Activated naive CD4-positive, alpha-beta T cell treated with anti-CD3 and anti-CD28 coated beads, Interleukin-2, amount 10 ng/mL, durations not matched to agents 7 days and 5 days (primary cell): ENCODE measurements around the gene MROH7.
"Not testable (repeated sequence)": the region's sequence is repeated elsewhere in the genome, so short reads cannot be mapped to it uniquely, and the experiment has no call there.

Experiments
- CTCF ChIA-PET: fragments of 350-600 bp; sonication (Branson Sonifier 250); formaldehyde crosslinking; loops from one replicate; lab custom pipeline; 2021; ENCODE audit warnings: antibody characterized with exemption; lab: Charles Lee
- DNase-seq: peaks from one replicate; pipeline ENCODE4 v3.0.0-alpha.2; 2020
- H3K27ac Mint-ChIP-seq: one replicate; pipeline ENCODE4 v1.8.0; 2021; ENCODE audit warnings: mild to moderate bottlenecking, moderate library complexity, mixed read lengths
- H3K27me3 Mint-ChIP-seq: one replicate; pipeline ENCODE4 v1.8.0; 2021; ENCODE audit warnings: mild to moderate bottlenecking, mixed read lengths
- H3K36me3 Mint-ChIP-seq: one replicate; pipeline ENCODE4 v1.8.0; 2021; ENCODE audit warnings: mixed read lengths
- H3K4me1 Mint-ChIP-seq: one replicate; pipeline ENCODE4 v1.8.0; 2021; ENCODE audit warnings: mixed read lengths
- H3K4me3 Mint-ChIP-seq: one replicate; pipeline ENCODE4 v1.8.0; 2021; ENCODE audit warnings: mild to moderate bottlenecking, moderate library complexity, mixed read lengths
- H3K9me3 Mint-ChIP-seq: one replicate; pipeline ENCODE4 v1.8.0; 2021; ENCODE audit warnings: mixed read lengths

The MROH7 gene

DNA sequence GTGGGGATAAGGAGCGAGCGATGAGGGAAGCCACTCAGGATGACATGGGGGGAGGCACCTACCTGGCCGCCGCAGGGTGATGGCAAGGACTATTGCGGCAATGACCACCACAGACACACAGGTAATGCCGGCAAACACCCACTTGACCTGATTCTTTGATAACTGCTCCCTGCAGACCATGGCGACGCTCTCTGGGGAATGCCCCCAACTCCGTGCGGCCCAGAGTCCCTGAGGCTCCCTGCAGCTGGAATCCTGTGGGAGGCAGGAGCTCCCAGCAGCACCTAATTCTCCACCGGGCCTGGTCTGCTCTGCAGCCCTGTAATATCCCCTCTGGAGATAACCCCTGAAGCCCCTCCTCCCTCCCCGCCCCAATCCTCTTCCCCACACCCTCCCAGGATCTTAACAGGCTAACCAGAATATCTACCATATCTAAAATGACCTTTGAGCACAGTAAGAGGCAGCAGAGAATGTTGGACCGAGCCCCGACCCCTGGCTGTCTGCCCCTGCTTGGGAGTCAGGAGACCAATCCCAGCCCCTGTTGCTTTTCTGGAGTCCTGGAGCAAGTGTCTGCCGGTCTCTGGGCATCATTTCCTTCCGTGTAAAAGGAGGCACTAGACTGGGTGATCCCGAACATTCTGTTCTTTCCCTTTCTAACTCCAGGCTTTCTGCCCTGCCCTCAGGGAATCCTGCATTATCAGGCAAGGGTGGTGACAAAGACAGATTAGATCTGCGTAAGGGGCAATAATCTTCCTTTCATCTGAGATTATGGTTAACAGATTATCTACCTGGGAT, 18.2 kb upstream of the MROH7 start, which contains the start of gene FAM151A:
FAM151A (minus strand) TSS at position 310 of the 792 bp plus-strand sequence; CDS start at position 180, 130 bp downstream.
- CTCF ChIA-PET = no interaction called here

DNA sequence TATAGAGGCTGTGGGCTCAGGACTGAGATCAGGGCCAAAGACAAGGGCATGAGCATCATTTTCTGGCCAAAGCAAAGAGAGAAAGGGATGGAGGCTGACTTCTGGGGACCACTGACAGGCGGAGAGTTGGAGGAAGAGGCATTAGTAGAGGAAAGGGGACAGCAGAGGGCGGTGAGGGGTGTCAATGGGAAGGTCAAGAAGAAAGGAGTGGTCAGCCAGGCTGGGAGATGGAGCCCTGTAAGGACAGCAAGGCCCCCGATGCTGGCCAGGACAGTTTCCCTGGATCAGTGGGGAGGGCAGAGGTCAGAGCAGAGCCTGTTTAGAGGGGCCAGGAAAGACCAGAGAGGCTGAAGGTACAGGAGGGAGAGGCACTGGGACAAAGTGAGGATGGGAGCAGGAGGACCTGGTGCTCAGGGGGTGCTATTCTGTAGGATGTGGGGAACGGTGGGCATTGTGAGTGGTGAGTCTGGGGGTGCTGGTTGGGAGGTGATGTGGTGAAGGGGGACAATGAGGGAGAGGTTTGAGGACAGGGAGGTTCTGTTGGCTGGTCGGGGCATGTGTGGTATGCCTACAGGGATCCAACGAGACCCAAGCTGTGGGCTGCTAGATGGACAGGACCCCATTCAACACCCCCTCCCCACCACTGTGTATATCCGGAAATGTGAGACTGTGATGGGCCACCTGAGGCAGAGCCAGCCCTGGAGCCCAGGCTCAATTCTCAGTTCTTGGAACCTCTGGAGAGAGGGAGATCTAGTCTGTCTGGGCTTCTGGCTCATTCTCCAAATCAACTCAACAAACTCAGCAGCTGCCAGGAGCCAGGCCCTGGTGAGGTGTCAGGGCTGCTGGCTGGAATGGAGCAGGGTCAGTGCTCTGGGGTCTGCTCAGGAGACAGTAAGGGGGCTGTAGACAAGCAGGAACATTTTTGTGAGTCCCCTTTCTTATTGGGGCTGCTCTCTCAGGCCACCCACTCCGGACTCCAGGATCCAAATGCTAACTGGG, 16.8 kb upstream of the MROH7 start:
- peaks cover 14% of the 10 kb centered on the region for H3K27me3 Mint-ChIP-seq

More for the DNA sequence above, 18.2 kb upstream of the MROH7 start, which contains the start of gene FAM151A:
- H3K4me1 Mint-ChIP-seq = no peaks in the 10 kb centered on the region
- no peaks in the 10 kb centered on the region for H3K36me3 Mint-ChIP-seq
- no peak within 1 kb of the TSS for H3K4me3 Mint-ChIP-seq
- DNase-seq = no peak
- no peaks in the 10 kb centered on the region for H3K9me3 Mint-ChIP-seq
- peaks cover 16% of the 10 kb centered on the region for H3K27me3 Mint-ChIP-seq
- no peak within 1 kb of the TSS for H3K27ac Mint-ChIP-seq

DNA sequence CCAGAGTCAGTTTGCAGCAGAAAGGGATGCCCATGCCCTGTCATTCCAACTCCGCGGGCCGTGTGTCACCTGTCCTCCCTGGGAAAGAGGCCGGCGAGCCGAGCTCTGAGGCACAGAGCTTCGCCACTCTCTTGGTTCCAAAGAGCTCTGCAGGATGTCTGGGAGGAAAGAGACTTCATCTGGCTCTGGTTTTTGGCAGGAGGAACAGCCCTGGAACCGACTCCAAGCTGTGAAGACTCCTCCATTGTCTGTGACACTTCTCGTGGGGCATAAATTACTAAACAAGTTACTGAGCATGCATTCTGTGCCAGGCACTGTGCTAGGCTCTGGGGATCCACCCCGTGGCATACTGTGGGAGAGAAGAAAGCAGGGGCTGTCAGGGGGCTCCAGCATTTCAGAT, 14.4 kb upstream of the MROH7 start:
- H3K36me3 Mint-ChIP-seq = no peaks in the 10 kb centered on the region
- H3K27me3 Mint-ChIP-seq = peaks cover 18% of the 10 kb centered on the region
- H3K4me1 Mint-ChIP-seq = no peaks in the 10 kb centered on the region
- DNase-seq = no peak
- CTCF ChIA-PET = no interaction called here
- H3K9me3 Mint-ChIP-seq = no peaks in the 10 kb centered on the region
- no peak overlapping the region for H3K27ac Mint-ChIP-seq
- no peak overlapping the region for H3K4me3 Mint-ChIP-seq

More for the DNA sequence above, 16.8 kb upstream of the MROH7 start:
- Mint-ChIP-seq H3K9me3 (no peaks in the 10 kb centered on the region), H3K4me3 (no peak overlapping the region), H3K4me1 (no peaks in the 10 kb centered on the region), H3K27ac (no peak overlapping the region), H3K36me3 (no peaks in the 10 kb centered on the region)
- CTCF ChIA-PET = no interaction called here
- no peak for DNase-seq

DNA sequence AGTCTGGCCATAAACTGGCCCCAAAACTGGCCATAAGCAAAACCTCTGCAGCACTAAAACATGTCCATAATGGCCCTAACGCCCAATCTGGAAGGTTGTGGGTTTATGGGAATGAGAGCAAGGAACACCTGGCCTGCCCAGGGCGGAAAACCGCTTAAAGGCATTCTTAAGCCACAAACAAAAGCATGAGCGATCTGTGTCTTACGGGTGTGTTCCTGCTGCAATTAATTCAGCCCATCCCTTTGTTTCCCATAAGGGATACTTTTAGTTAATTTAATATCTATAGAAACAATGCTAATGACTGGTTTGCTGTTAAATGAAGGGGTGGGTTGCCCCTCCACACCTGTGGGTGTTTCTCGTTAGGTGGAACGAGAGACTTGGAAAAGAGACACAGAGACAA, 5.8 kb upstream of the MROH7 start:
- DNase-seq, H3K27ac Mint-ChIP-seq, H3K4me1 Mint-ChIP-seq, CTCF ChIA-PET, H3K9me3 Mint-ChIP-seq, H3K4me3 Mint-ChIP-seq, H3K36me3 Mint-ChIP-seq: not testable (repeated sequence)
- peaks cover 24% of the 10 kb centered on the region for H3K27me3 Mint-ChIP-seq

DNA sequence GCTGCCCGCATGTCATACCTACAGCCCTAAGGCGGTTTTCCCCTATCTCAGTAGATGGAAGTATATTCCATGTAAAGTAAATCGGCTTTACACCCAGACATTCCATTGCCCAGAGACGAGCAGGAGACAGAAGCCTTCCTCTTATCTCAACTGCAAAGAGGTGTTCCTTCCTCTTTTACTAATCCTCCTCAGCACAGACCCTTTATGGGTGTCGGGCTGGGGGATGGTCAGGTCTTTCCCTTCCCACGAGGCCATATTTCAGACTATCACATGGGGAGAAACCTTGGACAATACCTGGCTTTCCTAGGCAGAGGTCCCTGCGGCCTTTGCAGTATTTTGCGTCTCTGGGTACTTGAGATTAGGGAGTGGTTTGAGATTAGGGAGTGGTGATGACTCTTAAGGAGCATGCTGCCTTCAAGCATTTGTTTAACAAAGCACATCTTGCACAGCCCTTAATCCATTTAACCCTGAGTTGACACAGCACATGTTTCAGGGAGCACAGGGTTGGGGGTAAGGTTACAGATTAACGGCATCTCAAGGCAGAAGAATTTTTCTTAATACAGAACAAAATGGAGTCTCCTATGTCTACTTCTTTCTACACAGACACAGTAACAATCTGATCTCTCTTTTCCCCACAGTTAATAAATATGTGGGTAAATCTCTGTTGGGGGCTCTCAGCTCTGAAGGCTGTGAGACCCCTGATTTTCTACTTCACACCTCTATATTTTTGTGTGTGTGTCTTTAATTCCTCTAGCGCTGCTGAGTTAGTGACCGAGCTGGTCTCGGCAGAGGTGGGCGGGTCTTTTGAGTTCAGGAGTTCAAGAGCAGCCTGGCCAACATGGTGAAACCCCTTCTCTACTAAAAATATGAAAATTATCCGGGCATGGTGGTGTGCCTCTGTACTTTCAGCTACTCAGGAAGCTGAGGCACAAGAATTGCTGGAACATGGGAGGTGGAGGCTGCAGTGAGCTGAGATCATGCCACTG, 4.8 kb upstream of the MROH7 start:
- CTCF ChIA-PET, H3K27ac Mint-ChIP-seq, H3K4me3 Mint-ChIP-seq: not testable (repeated sequence)

DNA sequence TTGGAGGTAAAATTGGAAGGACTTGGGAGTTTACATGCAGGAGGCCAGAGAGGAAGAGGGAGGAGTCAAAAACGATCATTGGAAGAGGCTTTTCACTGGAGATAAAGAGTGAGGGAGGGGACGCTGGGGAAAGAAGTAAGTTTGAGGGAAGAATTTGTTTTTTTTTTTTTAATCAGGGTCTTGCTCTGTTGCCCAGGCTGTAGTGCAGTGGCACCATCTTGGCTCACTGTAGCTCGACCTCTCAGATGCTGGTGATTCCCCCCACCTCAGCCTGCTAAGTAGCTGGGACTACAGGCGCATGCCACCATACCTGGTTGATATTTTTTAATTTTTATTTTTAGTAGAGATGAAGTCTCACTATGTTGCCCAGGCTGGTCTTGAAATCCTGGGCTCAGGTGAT, 1.2 kb upstream of the MROH7 start:
- Mint-ChIP-seq H3K36me3 (no peaks in the 10 kb centered on the region), H3K27me3 (peaks cover 20% of the 10 kb centered on the region), H3K4me1 (no peaks in the 10 kb centered on the region), H3K9me3 (peaks cover 7% of the 10 kb centered on the region), H3K4me3 (no peak overlapping the region), H3K27ac (no peak overlapping the region)
- no peak for DNase-seq
- CTCF ChIA-PET = no interaction called here

More for the DNA sequence above, 4.8 kb upstream of the MROH7 start:
- not testable (repeated sequence) for H3K9me3 Mint-ChIP-seq, DNase-seq, H3K4me1 Mint-ChIP-seq, H3K36me3 Mint-ChIP-seq
- H3K27me3 Mint-ChIP-seq = peaks cover 24% of the 10 kb centered on the region

DNA sequence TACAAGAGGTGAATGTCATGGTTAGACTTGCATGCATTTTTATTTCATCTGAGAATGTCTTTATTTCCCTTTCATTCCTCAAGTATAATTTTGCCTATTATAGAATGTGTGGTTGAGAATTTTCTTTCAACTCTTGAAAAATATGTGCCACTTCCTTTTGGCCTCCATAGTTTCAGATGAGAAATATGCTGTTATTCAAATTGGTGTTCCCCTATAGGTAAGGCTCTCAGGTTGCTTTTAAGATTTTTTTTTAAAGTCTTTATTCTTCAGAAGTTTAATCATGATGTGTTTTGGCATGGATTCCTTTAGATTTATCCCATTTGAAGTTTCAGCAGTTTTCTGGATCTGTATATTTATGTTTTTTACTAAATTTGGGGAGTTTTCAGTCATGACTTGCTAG, 2.1 kb downstream of the MROH7 start:
- DNase-seq = no peak
- CTCF ChIA-PET = no interaction called here
- Mint-ChIP-seq H3K9me3 (peaks cover 7% of the 10 kb centered on the region), H3K4me3 (no peak overlapping the region), H3K4me1 (no peaks in the 10 kb centered on the region), H3K36me3 (no peaks in the 10 kb centered on the region), H3K27me3 (peaks cover 13% of the 10 kb centered on the region), H3K27ac (no peak overlapping the region)

GRCh38 chr1:54645806-54646676, 4.5 kb downstream of the MROH7 start:
- CTCF ChIA-PET = no interaction called here
- Mint-ChIP-seq H3K4me1 (no peaks in the 10 kb centered on the region), H3K27me3 (peaks cover 20% of the 10 kb centered on the region), H3K27ac (no peak overlapping the region), H3K4me3 (no peak overlapping the region), H3K9me3 (peaks cover 7% of the 10 kb centered on the region), H3K36me3 (no peaks in the 10 kb centered on the region)
- DNase-seq = no peak

- Mint-ChIP-seq H3K4me1 (no peaks in the 10 kb centered on the region), H3K4me3 (no peak overlapping the region), H3K36me3 (no peaks in the 10 kb centered on the region), H3K9me3 (no peaks in the 10 kb centered on the region), H3K27ac (no peak overlapping the region), H3K27me3 (peaks cover 28% of the 10 kb centered on the region)
- CTCF ChIA-PET = no interaction called here
- DNase-seq = no peak
Observed at GRCh38 chr1:54649130-54649898, 7.7 kb downstream of the MROH7 start.

DNA sequence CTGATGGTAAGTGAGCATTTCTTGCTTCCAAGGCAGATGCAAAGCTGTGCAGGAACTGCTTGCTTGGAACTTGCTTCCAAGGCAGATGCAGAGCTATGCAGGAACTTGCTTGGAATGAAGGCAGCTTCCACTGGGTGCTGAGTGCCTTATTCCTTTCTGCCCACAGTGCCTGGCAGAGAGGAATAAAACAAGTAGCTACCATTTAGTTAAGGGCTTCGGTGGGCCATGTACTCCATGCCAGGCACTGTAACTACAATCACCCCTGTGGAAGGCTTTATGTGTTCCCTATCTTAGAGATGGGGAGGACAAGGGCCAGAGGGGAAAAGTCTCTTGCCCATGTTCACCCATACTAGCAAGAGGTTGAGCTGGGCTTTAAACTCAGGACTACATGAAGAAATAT, 8.3 kb downstream of the MROH7 start:
- Mint-ChIP-seq H3K36me3 (no peaks in the 10 kb centered on the region), H3K4me3 (no peak overlapping the region), H3K4me1 (no peaks in the 10 kb centered on the region), H3K9me3 (no peaks in the 10 kb centered on the region), H3K27me3 (peaks cover 28% of the 10 kb centered on the region), H3K27ac (no peak overlapping the region)
- no peak for DNase-seq
- CTCF ChIA-PET = no interaction called here

GRCh38 chr1:54650417-54650816, 8.8 kb downstream of the MROH7 start:
- DNase-seq = no peak
- no peak overlapping the region for H3K27ac Mint-ChIP-seq
- H3K36me3 Mint-ChIP-seq = no peaks in the 10 kb centered on the region
- peaks cover 28% of the 10 kb centered on the region for H3K27me3 Mint-ChIP-seq
- H3K4me1 Mint-ChIP-seq = no peaks in the 10 kb centered on the region
- H3K4me3 Mint-ChIP-seq = no peak overlapping the region
- CTCF ChIA-PET = no interaction called here
- H3K9me3 Mint-ChIP-seq = no peaks in the 10 kb centered on the region

DNA sequence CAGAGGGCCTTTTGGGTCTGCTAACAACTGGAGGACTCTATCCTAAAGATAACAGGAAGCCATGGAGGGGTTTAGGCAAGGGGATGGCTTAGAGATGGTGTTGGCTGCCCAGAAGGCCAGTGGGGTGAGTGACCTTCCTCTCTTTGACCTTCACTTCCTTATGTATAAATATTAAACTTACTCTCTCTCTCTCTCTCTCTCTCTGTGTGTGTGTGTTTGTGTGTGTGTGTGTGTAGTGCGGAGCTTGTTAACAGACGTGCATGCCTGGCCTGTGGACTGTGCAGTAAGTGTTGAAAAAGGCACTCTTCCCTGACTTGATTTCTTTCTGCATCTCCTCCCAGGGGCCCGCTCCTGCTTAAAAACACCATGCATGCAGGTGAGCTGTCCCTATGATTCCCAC, 10.0 kb downstream of the MROH7 start:
- no peak for DNase-seq
- peaks cover 25% of the 10 kb centered on the region for H3K27me3 Mint-ChIP-seq
- H3K36me3 Mint-ChIP-seq = no peaks in the 10 kb centered on the region
- H3K4me1 Mint-ChIP-seq = no peaks in the 10 kb centered on the region
- H3K27ac Mint-ChIP-seq = no peak overlapping the region
- CTCF ChIA-PET = no interaction called here
- no peak overlapping the region for H3K4me3 Mint-ChIP-seq
- H3K9me3 Mint-ChIP-seq = no peaks in the 10 kb centered on the region
